ENCODE results near the gene SCYGR6. TPM values are rescaled to one million over a fixed set of nuclear protein-coding genes. Genes with fewer than 3 reads are reported as not detected.
"Not testable (repeated sequence)": the region's sequence is repeated elsewhere in the genome, so short reads cannot be mapped to it uniquely, and the experiment has no call there.

SCYGR6 gene
- total RNA-seq: not detected

DNA sequence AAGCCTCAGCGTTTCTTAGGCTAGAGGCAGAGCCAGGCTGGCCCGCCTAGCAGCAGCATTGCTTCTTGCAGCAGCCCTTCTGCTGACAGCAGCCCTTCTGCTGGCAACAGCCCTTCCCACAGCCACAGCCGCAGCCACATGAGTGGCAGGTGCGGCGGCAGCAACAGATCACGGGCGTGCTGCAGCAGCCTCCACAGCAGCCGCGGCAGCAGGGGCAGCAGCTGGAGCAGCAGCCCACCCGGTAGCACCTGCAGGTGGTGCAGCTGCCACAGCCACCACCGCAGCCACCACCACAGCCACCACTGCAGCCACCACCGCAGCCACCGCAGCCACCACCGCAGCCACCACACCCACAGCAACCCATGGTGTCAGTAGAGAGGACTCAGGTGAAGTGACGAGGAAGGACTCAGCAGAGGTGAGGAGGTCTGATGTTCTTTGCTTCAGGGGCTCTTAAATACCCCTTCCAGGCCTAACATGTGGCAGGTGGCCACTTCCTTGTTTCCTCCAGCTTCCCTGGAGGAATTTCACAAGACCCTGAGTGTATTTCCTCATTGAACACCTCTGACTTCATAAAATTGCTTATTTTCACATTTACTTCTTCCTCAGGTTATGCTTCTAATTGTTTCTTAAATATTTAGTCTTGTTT, at the start of gene SCYGR6:
Gene SCYGR6, minus strand, starts transcription at position 364 of the 646 bp plus-strand sequence. Its CDS starts 0 bp downstream, at position 364.
- FAIRE-seq: no peak
- no peak for DNase-seq (ENCODE audit: low spot score in 2 of 2)

GRCh38 chr2:227774011-227774624, 49.6 kb upstream of the SCYGR6 start:
- DNase-seq (ENCODE audit: low spot score in 2 of 2): no peak

GRCh38 chr2:227772932-227773331, 48.4 kb upstream of the SCYGR6 start:
- DNase-seq (ENCODE audit: low spot score in 2 of 2): no peak
- no peak for FAIRE-seq

More at GRCh38 chr2:227774011-227774624, 49.6 kb upstream of the SCYGR6 start:
- no peak for FAIRE-seq

DNA sequence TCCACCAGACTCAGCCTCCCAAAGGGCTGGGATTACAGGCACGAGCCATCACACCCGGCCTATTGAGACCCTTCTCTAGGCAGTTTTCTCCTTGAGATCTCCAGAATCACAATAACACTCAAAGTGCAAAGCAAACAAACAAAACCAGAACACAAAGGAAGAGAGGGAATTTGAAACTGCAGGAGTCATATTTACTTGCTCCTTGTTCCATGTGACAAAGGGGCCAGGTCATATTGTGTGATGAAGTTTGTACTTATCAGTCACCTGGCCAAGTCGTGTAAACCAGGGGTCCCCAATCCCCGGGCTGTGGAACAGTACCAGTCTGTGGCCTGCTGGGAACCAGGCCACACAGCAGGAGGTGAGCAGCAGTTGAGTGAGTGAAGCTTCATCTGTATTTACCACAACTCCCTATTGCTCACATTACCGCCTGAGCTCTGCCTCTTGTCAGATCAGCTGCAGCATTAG, 47.7 kb upstream of the SCYGR6 start:
- no peak for DNase-seq (ENCODE audit: low spot score in 2 of 2)
- FAIRE-seq: no peak

GRCh38 chr2:227767830-227768229, 43.3 kb upstream of the SCYGR6 start:
- DNase-seq (ENCODE audit: low spot score in 2 of 2): no peak
- FAIRE-seq: no peak

GRCh38 chr2:227766373-227766883, 41.9 kb upstream of the SCYGR6 start:
- DNase-seq (ENCODE audit: low spot score in 2 of 2) (peak; percentile 72 to 79), FAIRE-seq (no peak)

DNA sequence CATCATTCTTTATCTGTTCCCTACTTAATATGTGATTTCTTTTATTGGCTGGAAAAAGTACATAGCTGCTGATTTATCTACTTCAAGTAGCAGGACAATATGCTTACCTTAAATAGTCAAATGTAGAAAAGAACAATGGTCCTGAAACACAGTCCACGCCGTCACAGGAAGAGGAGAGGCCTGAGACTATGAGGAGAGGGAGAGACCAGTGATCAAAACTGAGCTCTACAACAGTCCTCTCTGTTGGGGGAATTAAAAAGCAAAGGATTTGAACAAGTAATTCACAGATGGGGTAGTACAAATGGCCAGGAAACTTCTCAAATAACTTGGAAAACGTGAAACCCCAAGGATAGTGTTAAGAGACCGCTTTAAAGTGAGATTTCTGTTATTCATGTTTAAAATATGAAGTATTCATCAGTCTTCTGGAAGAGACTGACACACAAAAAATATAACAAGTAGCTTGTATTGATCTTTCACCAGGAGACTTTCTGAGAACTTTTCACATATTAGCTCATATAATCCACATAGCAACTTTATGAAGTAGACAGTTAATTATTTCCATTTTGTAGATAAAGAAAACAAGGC, 41.3 kb upstream of the SCYGR6 start:
- no peak for FAIRE-seq

GRCh38 chr2:227761740-227762476, 37.4 kb upstream of the SCYGR6 start:
- no peak for DNase-seq (ENCODE audit: low spot score in 2 of 2)
- no peak for FAIRE-seq

More for the DNA sequence above, 41.3 kb upstream of the SCYGR6 start:
- no peak for DNase-seq (ENCODE audit: low spot score in 2 of 2)

DNA sequence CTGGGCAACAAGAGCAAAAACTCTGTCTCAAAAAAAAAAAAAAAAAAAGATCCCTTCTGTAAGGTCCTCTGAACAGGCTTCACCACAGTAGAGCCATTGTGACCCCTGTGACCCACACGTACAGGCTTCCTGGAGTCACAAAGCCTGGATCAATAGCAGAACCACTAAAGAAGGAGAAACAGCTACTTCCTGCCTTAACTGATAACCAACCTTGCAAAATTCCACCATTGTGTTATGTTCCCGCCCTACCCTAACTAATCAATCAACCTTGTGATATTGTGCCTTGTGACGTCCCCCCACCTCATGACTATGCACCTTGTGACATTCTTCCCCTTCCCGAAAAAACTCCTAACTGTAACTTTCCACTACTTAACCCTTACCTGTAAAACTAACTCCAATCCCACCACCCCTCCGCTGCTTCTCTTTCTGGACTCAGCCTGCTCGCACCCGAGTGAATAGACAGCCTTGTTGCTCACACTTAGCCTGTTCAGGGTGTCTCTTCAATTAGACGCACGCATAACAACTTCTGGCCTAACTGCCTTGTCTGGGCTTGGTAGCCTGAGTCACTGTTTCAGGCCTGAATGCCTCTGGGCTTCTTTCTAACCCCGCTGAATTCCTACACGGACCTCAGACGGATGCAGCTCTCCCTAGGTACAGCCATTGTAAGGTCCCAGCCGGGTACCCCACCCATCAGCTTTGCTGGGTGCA, 35.0 kb upstream of the SCYGR6 start:
- DNase-seq (ENCODE audit: low spot score in 2 of 2): no peak
- FAIRE-seq: no peak

- not testable (repeated sequence) for FAIRE-seq; DNase-seq (ENCODE audit: low spot score in 2 of 2)
Measured at GRCh38 chr2:227756261-227756660, 31.7 kb upstream of the SCYGR6 start.

DNA sequence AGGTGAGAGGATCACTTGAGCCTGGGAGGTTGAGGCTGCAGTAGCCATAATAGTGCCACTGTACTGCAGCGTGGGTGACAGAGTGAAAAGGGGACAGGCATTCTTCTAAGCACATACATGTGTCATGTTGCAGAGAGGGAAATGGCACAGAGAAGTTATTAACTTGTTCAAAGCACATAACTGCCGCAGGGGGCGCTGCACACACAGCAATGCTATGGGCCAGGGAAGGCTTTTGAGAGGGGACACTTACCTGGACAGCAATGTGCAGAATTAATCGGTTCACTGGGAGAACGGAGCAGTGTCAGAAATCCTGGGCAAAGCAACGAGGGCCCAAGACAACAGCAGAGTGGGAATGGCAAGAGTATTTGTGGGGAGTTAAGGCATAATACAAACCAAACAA, 23.5 kb upstream of the SCYGR6 start:
- no peak for DNase-seq (ENCODE audit: low spot score in 2 of 2)

GRCh38 chr2:227745594-227745993, 21.0 kb upstream of the SCYGR6 start, which contains the start of gene SCYGR8:
Gene SCYGR8 (plus strand): TSS chr2:227745894. CDS start chr2:227745894, 0 bp downstream.
- DNase-seq (ENCODE audit: low spot score in 2 of 2) (no peak), FAIRE-seq (no peak)

More for the DNA sequence above, 23.5 kb upstream of the SCYGR6 start:
- no peak for FAIRE-seq

GRCh38 chr2:227740705-227741104, 16.1 kb upstream of the SCYGR6 start:
- DNase-seq (ENCODE audit: low spot score in 2 of 2); FAIRE-seq: not testable (repeated sequence)

- FAIRE-seq (no peak), DNase-seq (ENCODE audit: low spot score in 2 of 2) (no peak)
Measured at GRCh38 chr2:227739351-227739750, 14.8 kb upstream of the SCYGR6 start.

GRCh38 chr2:227728035-227728434, 3.5 kb upstream of the SCYGR6 start, which contains the start of gene SCYGR7:
Gene SCYGR7 (plus strand): TSS chr2:227728335. CDS start chr2:227728335, 0 bp downstream.
- DNase-seq (ENCODE audit: low spot score in 2 of 2): no peak

DNA sequence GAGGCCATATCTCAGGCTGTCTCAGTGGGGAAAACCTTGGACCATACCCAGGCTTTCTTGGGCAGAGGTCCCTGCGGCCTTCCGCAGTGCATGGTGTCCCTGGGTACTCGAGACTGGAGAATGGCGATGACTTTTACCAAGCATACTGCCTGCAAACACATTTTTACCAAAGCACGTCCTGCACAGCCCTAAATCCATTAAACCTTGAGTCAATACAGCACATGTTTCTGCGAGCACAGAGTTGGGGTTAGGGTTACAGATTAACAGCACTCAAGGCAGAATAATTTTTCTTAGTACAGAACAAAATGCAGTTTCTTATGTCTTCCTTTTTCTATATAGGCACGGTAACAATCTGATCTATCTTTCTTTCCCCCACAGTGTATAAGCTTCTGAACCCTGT, 1.7 kb downstream of the SCYGR6 start:
- not testable (repeated sequence) for DNase-seq (ENCODE audit: low spot score in 2 of 2); FAIRE-seq

More at GRCh38 chr2:227728035-227728434, 3.5 kb upstream of the SCYGR6 start, which contains the start of gene SCYGR7:
- FAIRE-seq: no peak

DNA sequence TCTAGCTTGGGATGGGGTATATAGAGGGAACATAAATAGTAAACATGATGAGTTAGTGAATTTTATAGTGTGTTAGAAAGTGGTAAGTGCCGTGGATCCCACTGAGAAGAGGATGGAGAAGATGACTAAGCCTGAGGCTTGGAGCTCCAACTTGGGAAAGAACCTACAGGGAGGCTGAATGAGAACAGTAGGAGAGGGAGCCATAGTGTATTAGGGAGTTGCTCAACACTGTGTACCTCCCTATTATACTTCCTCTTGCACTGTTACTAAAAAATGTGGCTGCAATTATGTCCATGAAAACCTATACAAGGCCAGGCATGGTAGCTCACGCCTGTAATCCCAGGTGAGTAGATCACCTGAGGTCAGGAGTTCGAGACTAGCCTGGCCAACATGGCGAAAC, 3.9 kb downstream of the SCYGR6 start:
- FAIRE-seq (no peak), DNase-seq (ENCODE audit: low spot score in 2 of 2) (no peak)

DNA sequence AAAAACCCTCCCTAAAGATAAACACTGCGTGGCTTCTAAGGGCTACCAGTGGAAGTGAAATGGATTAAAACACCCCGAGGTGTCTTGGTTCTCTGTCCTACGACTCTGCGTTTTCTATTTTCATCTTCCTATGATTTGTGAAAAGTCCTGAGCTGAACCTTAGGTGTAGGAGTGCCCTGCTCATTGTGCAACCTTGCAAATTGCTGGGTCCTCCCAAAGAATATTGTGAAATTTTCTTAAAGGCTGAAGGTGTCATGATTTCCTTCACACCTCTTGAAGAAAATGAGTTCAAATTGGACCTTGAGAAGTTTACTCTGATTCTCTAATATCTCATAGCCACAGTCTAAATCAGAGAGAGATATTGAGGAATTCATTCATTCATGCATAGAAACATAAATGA, 4.9 kb downstream of the SCYGR6 start:
- DNase-seq (ENCODE audit: low spot score in 2 of 2) (no peak), FAIRE-seq (no peak)

DNA sequence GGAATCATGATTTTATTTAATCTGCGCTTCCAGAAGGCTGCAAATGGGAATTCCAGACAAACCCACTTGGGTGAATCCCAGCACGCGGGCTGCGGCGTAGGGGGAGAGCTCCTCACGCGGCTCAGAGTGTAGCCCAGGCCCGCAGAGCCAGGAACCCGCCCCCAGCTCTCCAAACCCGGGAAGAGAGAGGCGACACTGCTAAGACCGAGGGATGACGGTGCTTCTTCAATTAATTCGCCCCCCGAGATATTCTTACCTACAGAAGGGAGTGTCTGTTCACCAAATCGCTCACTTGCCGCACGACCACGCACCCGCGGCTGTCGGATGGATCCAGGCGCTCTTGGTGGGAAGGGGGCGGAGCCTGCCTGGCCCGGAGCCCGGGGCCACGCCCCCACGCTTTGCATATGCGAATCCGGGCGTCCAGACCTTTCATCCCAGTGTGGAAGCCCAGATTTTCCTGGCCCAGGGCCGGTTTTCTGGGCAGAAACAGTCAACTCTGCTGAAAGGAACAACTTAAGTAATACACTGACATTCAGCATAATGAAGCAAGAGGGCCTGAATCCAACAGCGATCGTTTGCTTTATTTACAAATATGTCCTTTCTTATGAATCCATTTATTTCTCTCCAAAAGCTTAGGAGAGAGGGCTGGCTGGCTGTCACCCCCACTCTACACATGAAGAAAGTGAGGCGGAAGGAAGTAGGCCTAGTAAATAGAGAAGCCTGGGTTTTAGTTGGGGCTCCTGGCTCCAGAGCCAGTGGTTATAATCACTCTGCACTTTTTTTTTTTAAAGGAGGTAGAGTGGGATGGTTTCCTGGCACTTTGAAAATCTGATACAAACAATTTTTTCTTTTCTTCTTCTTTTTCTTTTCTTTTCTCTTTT, 6.6 kb downstream of the SCYGR6 start, which contains the start of gene SLC19A3:
Gene SLC19A3, minus strand, starts transcription at position 342 of the 881 bp plus-strand sequence. CDS start 15,710 bp downstream, outside the sequence.
- FAIRE-seq: no peak
- DNase-seq (ENCODE audit: low spot score in 2 of 2): peak; percentile 46 to 79
